LNCaP clone FGC (cell line): Measurements from ENCODE around the gene GFPT2.

Source experiments
- DNase-seq: peaks from one replicate; pipeline ENCODE4 v3.0.0-alpha.2; 2011; ENCODE audit warnings: low read depth
- H3K4me3 ChIP-seq: 2 replicates; pipeline ENCODE4 v1.5.1; 2011; ENCODE audit warnings: mild to moderate bottlenecking, low read depth, low read length, control low read depth
- CTCF ChIP-seq: IDR thresholded peaks from 2 replicates; pipeline ENCODE4 v1.5.1; 2012; ENCODE audit warnings: mild to moderate bottlenecking; ENCODE audit not compliant: control insufficient read depth, insufficient read depth; ENCODE audit errors: extremely low read depth

The GFPT2 gene

GRCh38 chr5:180373454-180373853, 20.3 kb upstream of the GFPT2 start:
- DNase-seq, result no peak
- no peak for TF ChIP-seq CTCF
- H3K4me3 ChIP-seq, result no peak overlapping the region

GRCh38 chr5:180371949-180372348, 18.8 kb upstream of the GFPT2 start:
- H3K4me3 ChIP-seq, result no peak overlapping the region
- no peak for DNase-seq
- no peak for TF ChIP-seq CTCF

- no peak for DNase-seq
- TF ChIP-seq CTCF, result no peak
- H3K4me3 ChIP-seq, result no peak overlapping the region
Observed at GRCh38 chr5:180370861-180371641, 17.9 kb upstream of the GFPT2 start.

- no peak overlapping the region for H3K4me3 ChIP-seq
- TF ChIP-seq CTCF, result no peak
- DNase-seq, result no peak
Observed at GRCh38 chr5:180367991-180368390, 14.9 kb upstream of the GFPT2 start.

- DNase-seq, result no peak
- no peak overlapping the region for H3K4me3 ChIP-seq
- no peak for TF ChIP-seq CTCF
Observed at GRCh38 chr5:180367300-180367699, 14.2 kb upstream of the GFPT2 start.

GRCh38 chr5:180366326-180366725, 13.2 kb upstream of the GFPT2 start:
- no peak for TF ChIP-seq CTCF
- no peak for DNase-seq
- no peak overlapping the region for H3K4me3 ChIP-seq

- no peak for TF ChIP-seq CTCF
- no peak overlapping the region for H3K4me3 ChIP-seq
- no peak for DNase-seq
Observed at GRCh38 chr5:180365829-180366228, 12.7 kb upstream of the GFPT2 start.
